Urinary bladder (tissue), 4 donors: ENCODE measurements around the gene CACNA1B. TPM values are rescaled to one million over a fixed set of nuclear protein-coding genes. Genes with fewer than 3 reads are reported as not detected.
"Not testable (repeated sequence)": the region's sequence is repeated elsewhere in the genome, so short reads cannot be mapped to it uniquely, and the experiment has no call there.

Source experiments
- DNase-seq: peaks from one replicate; pipeline ENCODE4 v3.0.0-alpha.2; 2015; ENCODE audit errors: extremely low spot score
- H3K27ac ChIP-seq: one replicate; pipeline ENCODE4 v1.5.1; 2013; ENCODE audit warnings: low read depth, mild to moderate bottlenecking, moderate library complexity
- H3K36me3 ChIP-seq: one replicate; pipeline ENCODE4 v1.6.1; 2013; ENCODE audit warnings: mild to moderate bottlenecking, moderate library complexity; ENCODE audit not compliant: insufficient read depth
- H3K4me1 ChIP-seq: one replicate; pipeline ENCODE4 v1.6.1; 2013; ENCODE audit warnings: mild to moderate bottlenecking, moderate library complexity; ENCODE audit not compliant: insufficient read depth
- H3K4me3 ChIP-seq: one replicate; pipeline ENCODE4 v1.5.1; 2013; ENCODE audit warnings: low read depth, low read length
- WGBS: extraction: QIAGEN DNeasy Blood & Tissue Kit; methylation state at CpG from one replicate; pipeline ENCODE4 v1.1.7; 2013; 5-methylcytosine and 5-hydroxymethylcytosine counted together
- polyA plus RNA-seq: library from polyadenylated mRNA; stranded (reverse); fragments of 200-250 nt; gene quantifications from one replicate; pipeline ENCODE4 v1.2.3, GENCODE V29; 2013
- total RNA-seq: library from RNA; depleted of rRNA; stranded (reverse); fragments of >200 nt; gene quantifications from one replicate; pipeline ENCODE4 v1.2.3, GENCODE V29; 2014
- donor health status: healthy with polysubstance abuse.
- donor health status: healthy.

Gene CACNA1B
- total and polyA plus RNA-seq, 2 donors, result 0.14 to 0.63 TPM

DNA sequence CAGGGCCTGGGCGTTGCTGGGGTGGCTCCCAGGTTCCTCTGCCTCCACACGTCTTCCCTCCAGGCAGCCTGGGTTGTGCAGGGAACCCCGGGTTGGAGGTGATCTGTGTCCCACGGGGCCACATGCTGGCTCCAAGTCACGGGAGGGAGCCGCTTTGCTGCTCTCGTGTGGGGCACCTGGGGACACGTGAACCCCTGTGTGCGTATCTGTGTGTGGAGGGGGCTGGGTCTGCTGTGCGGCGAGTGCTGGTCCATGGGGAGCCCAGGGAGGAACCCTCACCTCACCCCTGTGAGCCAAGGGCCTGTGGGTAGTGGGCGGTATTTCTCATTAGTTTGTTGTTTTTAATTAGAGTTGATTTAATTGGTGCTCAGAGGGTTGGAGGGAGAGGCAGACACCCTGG lies 7.5 kb downstream of the CACNA1B start:
- H3K4me3 ChIP-seq, H3K27ac ChIP-seq, H3K36me3 ChIP-seq, DNase-seq, H3K4me1 ChIP-seq: not testable (repeated sequence)
- WGBS, result 85% methylated on average over 10 of the region's 12 CpGs

- WGBS, result 84% methylated on average over 12 of the region's 12 CpGs
- not testable (repeated sequence) for DNase-seq, H3K4me3 ChIP-seq, H3K36me3 ChIP-seq, H3K4me1 ChIP-seq, H3K27ac ChIP-seq
These were observed 11.0 kb downstream of the CACNA1B start for GRCh38 chr9:137888621-137889020.

DNA sequence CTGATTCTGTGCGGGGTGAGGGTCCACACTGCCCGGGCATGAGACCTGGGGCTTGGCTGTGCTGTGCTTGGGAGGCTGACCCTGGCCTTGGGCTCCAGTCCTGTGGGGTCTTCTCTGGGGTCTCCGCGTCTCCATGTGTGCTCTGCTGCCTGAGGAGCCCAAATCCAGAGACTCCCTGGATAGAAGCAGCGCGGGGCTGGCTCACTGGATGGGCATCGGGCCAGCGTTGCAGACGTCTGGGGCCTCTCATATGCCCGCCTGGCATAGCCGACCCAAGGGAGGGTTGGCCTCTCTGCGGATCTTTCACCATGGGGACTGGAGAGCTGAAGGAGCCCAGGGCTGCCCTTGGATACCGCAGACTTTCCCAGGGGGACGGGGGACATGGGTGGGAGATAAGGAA lies 12.4 kb downstream of the CACNA1B start:
- not testable (repeated sequence) for H3K4me1 ChIP-seq, H3K4me3 ChIP-seq, H3K36me3 ChIP-seq, H3K27ac ChIP-seq, DNase-seq
- 82% methylated on average over 12 of the region's 14 CpGs for WGBS

DNA sequence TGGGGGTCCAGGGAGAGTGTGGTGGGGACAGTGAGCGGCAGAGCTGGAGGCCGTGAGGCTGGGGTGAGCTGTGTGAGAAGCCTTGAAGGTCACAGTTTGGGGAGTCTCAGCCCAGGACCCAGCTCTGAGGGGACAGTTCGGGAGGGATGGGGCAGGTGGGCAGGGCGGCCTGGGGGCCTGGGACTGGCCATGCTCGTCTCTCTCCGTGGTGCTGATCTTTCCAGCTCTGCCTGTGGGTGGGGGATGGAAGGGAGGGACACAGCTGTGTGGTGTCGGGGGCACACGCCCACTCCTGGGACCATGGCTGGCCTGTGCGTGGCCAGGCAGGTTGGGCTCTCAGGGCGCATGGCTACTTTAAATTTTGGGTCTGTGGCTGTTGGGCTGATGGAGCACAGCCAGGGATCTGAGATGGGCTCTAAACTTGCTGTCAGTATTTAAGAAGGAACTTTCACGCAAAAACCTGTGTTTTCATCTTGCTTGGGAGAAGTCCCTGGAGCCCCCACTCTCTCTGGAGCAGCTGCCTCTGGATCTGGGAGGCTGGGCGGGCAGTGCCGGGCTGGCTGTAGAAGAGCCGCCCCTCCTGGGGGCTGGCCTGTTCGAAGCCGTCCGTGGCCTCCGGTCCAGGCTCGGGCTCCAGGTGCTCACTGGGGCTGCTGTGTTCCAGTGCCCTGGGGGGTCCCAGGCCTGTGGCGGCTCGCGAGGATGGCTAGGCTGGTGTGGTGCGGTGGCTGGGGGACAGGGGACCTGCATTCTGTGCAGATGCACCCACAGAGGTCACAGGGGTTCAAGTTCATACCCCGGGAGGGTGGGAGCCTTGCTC lies 13.4 kb downstream of the CACNA1B start:
- not testable (repeated sequence) for H3K4me1 ChIP-seq, DNase-seq, H3K27ac ChIP-seq, H3K36me3 ChIP-seq, H3K4me3 ChIP-seq
- WGBS, result 59% methylated on average over 22 of the region's 24 CpGs

GRCh38 chr9:137891588-137892423 lies 14.2 kb downstream of the CACNA1B start:
- WGBS, result 60% methylated on average over 20 of the region's 20 CpGs

DNA sequence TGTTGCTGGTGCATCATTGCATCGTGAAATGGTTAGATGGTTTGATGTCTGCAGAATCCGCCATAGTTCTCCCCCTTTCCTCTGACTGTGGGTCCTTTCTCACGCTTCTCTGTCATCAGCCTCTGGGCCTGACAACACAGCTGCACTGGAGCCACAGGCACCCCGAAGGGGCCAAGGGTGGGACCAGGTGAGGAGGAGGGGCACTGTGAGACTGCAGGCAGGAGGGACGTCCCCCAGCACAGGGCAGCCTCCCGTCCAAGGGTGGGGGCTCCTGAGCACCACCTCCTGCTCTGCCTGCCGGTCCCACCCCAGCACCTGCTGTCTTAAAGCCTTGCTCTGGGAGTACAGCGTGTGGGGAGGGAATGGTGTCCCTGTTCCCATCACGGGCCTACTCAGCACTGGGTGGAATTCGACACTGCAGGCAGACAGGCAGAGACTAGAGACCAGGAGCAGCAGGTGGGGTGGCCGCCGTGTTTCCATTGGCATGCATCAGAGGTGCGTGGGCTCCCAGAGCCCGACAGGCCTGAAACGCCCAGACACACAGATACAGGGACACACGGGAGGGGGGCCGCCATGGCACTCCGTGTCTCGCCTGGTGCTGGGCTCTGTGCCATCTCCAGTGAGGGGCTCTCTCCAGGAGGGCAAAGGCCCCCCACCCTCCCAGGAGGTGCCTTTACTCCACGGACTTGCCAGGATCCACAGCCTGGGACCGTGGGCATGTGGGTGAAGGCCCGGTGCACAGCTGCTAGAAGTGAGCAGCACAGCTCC lies 15.0 kb downstream of the CACNA1B start:
- Histone ChIP-seq H3K36me3 (no peaks in the 10 kb centered on the region), H3K4me3 (no peak overlapping the region), H3K4me1 (no peaks in the 10 kb centered on the region), H3K27ac (no peak overlapping the region)
- 73% methylated on average over 22 of the region's 22 CpGs for WGBS
- no peak for DNase-seq

More at GRCh38 chr9:137891588-137892423, 14.2 kb downstream of the CACNA1B start:
- H3K4me1 ChIP-seq, result no peaks in the 10 kb centered on the region
- DNase-seq, result no peak
- no peak overlapping the region for H3K4me3 ChIP-seq
- H3K27ac ChIP-seq, result no peak overlapping the region
- H3K36me3 ChIP-seq, result no peaks in the 10 kb centered on the region

DNA sequence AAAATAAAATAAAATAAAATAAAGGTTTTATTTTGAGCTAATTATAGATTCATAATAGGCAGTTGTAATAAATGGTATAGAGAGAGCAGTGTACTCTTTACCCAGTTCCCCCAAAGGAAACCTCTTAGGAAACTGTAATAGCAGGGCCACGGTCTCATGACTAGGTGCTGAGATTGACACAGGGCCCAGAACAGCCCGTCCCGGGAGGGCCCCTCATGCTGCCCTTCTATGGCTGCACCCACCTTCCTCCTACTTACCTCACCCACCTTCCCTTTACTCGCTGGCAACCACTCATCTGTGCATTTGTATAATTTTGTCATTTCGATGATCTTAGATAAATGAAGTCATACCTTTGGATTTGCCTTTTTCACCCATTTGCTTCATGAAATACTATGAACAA lies 16.1 kb downstream of the CACNA1B start:
- Histone ChIP-seq H3K4me1 (no peaks in the 10 kb centered on the region), H3K4me3 (no peak overlapping the region), H3K36me3 (no peaks in the 10 kb centered on the region), H3K27ac (no peak overlapping the region)
- DNase-seq, result no peak
- 78% methylated on average over 5 of the region's 5 CpGs for WGBS

DNA sequence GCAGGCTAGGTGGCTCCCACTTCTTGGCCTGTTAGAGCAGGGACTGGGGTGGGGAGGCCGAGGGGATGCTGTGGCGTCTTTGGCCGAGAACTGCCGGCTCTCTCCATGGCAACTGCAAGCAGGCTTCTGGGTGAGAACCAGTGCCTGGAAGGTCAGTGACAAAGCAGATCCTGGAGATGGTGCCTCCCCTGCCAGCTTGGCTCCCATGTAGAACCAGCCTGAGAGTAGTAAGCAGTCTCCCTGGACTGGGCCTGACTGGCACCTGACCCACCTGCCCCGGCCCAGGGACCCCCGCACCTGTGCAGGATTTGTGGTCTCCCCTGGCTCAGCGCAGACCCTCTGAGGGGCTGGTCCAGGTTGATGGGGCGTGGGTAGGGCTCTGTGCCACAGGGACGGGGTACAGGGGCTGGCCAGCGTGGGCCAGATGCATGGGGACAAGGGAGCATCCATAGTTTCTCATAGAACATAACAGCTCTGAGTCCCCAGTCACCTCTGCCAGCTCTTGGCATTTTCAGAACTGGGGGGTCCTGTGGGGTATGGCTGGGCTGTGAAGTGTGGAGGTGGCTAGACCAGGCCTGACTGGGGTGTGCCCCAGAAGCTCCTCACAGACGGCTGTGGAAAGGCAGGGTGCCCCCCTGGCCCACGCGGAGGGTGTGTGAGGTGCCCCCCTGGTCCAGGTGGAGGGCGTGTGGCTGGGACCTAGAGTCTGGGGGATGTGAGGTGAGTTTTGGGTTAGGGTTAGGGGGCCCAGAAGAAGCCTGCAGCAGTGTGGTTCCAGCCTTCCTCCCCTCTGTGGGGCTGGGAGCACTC lies 22.2 kb downstream of the CACNA1B start:
- 83% methylated on average over 14 of the region's 14 CpGs for WGBS
- H3K36me3 ChIP-seq, result no peaks in the 10 kb centered on the region
- no peaks in the 10 kb centered on the region for H3K4me1 ChIP-seq
- H3K4me3 ChIP-seq, result no peak overlapping the region
- no peak for DNase-seq
- H3K27ac ChIP-seq, result no peak overlapping the region

DNA sequence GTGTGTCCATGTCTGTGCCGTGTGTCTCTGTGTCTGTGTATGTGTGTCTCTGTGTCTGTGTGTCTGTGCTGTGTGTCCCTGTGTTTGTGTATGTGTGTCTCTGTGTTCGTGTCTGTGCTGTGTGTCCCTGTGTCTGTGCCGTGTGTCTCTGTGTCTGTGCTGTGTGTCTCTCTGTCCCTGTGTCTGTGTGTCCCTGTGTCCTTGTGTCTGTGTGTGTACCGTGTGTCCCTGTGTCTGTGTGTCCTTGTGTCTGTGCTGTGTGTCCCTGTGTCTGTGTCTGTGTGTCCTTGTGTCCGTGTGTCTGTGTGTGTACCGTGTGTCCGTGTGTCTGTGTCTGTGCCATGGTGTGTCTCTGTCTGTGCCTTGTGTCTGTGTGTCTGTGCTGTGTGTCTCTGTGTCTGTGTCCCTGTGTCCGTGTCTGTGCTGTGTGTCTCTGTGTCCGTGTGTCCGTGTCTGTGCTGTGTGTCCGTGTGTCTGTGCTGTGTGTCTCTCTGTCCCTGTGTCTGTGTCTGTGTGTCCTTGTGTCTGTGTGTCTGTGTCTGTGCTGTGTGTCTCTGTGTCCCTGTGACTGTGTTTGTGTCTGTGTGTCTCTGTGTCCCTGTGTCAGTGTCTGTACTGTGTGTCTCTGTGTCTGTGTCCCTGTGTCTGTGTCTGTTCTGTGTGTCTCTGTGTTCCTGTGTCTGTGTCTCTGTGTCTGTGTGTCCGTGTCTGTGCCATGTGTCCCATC lies 23.2 kb downstream of the CACNA1B start:
- Histone ChIP-seq H3K27ac (no peak overlapping the region), H3K4me1 (no peaks in the 10 kb centered on the region), H3K36me3 (no peaks in the 10 kb centered on the region), H3K4me3 (no peak overlapping the region)
- DNase-seq, result no peak
- WGBS, result 90% methylated on average over 12 of the region's 12 CpGs

- WGBS, result 73% methylated on average over 9 of the region's 9 CpGs
- no peak for DNase-seq
- H3K36me3 ChIP-seq, result no peaks in the 10 kb centered on the region
- H3K4me1 ChIP-seq, result no peaks in the 10 kb centered on the region
- no peak overlapping the region for H3K27ac ChIP-seq
- H3K4me3 ChIP-seq, result no peak overlapping the region
These were observed 25.1 kb downstream of the CACNA1B start for GRCh38 chr9:137902646-137903045.

- H3K4me3 ChIP-seq, result no peak overlapping the region
- no peak overlapping the region for H3K27ac ChIP-seq
- 70% methylated on average over 5 of the region's 5 CpGs for whole genome bisulfite sequencing
- no peaks in the 10 kb centered on the region for H3K36me3 ChIP-seq
- DNase-seq, result no peak
- no peaks in the 10 kb centered on the region for H3K4me1 ChIP-seq
These were observed 28.2 kb downstream of the CACNA1B start for GRCh38 chr9:137905740-137906139.

GRCh38 chr9:137907776-137908175 lies 30.2 kb downstream of the CACNA1B start:
- H3K4me1 ChIP-seq, result no peaks in the 10 kb centered on the region
- no peak for DNase-seq
- WGBS, result 78% methylated on average over 10 of the region's 10 CpGs
- H3K36me3 ChIP-seq, result no peaks in the 10 kb centered on the region
- H3K27ac ChIP-seq, result no peak overlapping the region
- H3K4me3 ChIP-seq, result no peak overlapping the region
